SIG-M5 (cell line): ENCODE results near the gene ZNF778.
"Not testable (repeated sequence)": the region's sequence is repeated elsewhere in the genome, so short reads cannot be mapped to it uniquely, and the experiment has no call there.

Source experiments
- DNase-seq: peaks from one replicate; lab custom pipeline; 2025; lab: John Stamatoyannopoulos, UW

Gene ZNF778

DNA sequence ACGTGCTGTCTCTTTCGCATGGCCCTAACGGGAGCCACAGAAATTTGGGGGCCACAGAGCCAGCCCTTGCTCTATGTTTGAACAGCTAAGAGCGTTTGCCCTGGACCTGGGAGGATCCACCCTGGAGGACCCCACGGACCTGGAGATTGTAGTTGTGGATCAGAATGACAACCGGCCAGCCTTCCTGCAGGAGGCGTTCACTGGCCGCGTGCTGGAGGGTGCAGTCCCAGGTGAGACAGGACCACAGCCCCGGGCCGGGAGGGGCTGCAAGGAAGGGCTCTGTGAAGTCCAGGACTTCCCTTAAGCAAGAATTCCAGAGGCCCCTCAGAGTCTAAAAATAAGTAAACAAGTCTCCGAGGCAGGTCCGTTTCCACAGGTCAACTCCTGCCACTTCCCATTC lies 34.0 kb upstream of the ZNF778 start:
- DNase-seq, result no peak

GRCh38 chr16:89183975-89184676 lies 33.4 kb upstream of the ZNF778 start:
- DNase-seq, result no peak

- DNase-seq, result no peak
These were observed 32.9 kb upstream of the ZNF778 start for GRCh38 chr16:89184677-89184932.

- DNase-seq, result no peak
These were observed 32.3 kb upstream of the ZNF778 start for GRCh38 chr16:89184933-89185794.

DNA sequence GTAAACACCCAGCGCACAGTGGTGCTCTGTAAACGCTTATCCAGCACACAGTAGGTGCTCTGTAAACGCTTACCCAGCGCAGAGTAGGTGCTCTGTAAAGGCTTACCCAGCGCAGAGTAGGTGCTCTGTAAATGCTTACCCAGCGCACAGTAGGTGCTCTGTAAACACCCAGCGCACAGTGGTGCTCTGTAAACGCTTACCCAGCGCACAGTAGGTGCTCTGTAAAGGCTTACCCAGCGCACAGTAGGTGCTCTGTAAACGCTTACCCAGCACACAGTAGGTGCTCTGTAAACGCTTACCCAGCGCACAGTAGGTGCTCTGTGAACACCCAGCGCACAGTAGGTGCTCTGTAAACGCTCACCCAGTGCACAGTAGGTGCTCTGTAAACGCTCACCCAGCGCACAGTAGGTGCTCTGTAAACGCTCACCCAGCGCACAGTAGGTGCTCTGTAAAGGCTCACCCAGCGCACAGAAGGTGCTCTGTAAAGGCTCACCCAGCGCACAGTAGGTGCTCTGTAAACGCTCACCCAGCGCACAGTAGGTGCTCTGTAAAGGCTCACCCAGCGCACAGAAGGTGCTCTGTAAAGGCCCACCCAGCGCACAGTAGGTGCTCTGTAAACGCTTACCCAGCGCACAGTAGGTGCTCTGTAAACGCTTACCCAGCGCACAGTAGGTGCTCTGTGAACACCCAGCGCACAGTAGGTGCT lies 31.5 kb upstream of the ZNF778 start:
- DNase-seq, result not testable (repeated sequence)

- DNase-seq, result not testable (repeated sequence)
These were observed 30.9 kb upstream of the ZNF778 start for GRCh38 chr16:89186593-89187031.

DNA sequence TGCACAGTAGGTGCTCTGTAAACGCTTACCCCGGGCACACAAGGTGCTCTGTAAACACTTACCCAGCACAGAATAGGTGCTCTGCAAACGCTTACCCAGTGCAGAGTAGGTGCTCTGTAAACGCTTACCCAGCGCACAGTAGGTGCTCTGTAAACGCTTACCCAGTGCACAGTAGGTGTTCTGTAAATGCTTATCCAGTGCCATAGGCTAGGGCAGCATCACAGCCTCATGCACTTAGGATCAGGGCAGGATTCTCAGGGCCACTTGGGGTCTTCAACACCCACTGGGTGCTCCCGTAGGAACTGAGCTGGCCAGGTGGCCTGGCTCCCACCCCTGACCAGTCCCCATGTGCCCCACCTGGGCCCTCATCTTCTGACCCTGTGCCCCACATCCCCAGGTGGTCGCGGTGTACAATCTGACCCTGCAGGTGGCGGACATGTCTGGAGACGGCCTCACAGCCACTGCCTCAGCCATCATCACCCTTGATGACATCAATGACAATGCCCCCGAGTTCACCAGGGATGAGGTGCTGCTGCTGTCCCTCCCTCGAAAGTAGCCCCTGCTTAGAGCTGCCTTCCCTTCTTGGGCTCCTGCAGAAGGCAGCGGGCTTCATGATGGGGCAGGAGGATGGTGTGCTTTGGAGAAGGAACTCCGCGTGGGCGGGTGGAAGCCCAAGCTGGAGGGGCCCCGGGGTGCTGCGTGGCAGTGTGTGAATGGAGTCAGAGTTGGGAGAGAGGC lies 30.3 kb upstream of the ZNF778 start:
- DNase-seq, result no peak

DNA sequence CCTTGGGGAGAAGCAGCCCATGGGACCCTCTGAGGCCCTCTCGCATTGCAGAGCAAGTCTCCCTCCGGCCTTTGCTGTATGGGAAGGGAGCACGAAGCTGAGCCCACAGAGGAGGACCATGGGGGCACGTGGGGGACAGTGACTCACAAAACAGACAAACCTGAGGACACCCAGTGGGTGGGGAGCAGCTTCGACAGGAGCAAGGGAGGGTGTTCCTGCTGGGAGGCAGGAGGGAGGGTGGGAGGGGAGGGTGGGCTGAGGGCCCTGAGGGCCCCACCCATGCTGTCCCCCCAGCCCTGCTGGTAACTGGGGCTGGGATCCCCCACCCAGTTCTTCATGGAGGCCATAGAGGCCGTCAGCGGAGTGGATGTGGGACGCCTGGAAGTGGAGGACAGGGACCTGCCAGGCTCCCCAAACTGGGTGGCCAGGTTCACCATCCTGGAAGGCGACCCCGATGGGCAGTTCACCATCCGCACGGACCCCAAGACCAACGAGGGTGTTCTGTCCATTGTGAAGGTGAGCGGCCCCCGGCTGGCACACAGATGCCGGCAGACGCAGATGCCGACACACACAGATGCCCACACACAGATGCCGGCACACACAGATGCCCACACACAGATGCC lies 29.6 kb upstream of the ZNF778 start:
- DNase-seq, result no peak

GRCh38 chr16:89188471-89189357 lies 28.8 kb upstream of the ZNF778 start:
- not testable (repeated sequence) for DNase-seq

- DNase-seq, result no peak
These were observed 28.0 kb upstream of the ZNF778 start for GRCh38 chr16:89189358-89190025.

- no peak for DNase-seq
These were observed 27.1 kb upstream of the ZNF778 start for GRCh38 chr16:89190150-89190958.

- no peak for DNase-seq
These were observed 26.2 kb upstream of the ZNF778 start for GRCh38 chr16:89191033-89191900.

DNA sequence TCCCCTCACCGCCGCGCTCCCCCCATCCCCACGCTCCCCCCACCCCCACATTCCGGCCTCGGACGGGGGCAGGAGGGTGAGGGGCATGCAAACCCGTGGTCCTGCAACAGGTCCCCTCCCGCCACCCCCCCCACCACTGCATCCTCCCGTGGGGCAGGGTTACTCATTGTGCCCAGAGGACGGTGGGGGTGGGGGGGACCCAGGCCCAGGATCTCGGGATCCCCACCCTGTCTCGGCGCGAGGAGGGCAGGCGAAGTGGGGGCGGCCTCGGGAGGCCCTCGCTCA lies 25.7 kb upstream of the ZNF778 start:
- DNase-seq, result no peak

DNA sequence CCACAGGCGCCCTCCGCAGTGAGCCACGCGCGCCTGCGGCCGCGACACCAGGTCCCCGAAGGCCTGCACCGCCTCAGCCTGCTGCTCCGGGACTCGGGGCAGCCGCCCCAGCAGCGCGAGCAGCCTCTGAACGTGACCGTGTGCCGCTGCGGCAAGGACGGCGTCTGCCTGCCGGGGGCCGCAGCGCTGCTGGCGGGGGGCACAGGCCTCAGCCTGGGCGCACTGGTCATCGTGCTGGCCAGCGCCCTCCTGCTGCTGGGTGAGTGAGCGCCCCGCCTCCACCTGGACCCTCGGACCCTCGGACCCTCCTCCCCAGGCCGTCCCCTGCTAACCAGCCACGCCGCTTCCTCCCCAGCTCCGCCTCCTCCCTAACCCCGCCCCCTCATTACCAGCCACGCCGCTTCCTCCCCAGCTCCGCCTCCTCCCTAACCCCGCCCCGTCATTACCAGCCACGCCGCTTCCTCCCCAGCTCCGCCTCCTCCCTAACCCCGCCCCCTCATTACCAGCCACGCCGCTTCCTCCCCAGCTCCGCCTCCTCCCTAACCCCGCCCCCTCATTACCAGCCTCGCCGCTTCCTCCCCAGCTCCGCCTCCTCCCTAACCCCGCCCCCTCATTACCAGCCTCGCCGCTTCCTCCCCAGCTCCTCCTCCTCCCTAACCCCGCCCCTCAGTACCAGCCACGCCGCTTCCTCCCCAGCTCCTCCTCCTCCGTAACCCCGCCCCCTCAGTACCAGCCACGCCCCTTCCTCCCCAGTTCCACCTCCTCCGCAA lies 25.1 kb upstream of the ZNF778 start:
- DNase-seq, result peak; percentile 11

DNA sequence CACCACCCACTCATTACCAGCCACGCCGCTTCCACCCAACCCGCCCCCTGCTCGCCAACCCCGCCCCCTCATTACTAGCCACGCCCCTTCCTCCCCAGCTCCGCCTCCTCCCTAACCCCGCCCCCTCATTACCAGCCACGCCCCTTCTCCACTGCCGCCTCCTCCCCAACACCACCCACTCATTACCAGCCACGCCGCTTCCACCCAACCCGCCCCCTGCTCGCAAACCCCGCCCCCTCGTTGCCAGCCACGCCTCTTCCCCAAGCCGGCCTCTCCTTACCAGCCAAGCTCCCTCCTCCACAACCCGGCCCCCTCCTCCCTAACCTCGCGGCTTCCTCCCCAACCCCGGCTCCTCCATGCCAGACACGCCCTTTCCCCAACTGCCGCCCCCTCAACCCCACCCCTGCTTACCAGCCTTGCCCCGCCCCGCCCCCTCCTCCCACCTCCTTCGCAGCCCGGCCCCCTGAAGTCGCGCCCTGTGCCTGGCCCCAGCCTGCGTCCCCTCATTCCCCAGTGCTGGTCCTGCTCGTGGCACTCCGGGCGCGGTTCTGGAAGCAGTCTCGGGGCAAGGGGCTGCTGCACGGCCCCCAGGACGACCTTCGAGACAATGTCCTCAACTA lies 24.4 kb upstream of the ZNF778 start:
- peak; percentile 12 for DNase-seq

- no peak for DNase-seq
These were observed 23.8 kb upstream of the ZNF778 start for GRCh38 chr16:89193576-89194293.
